ENCODE results near the gene TPCN1.

Gene TPCN1

GRCh38 chr12:113242560-113242959, 21.3 kb downstream of the TPCN1 start:
- DNase-seq = no peak

GRCh38 chr12:113244047-113244460, 22.8 kb downstream of the TPCN1 start:
- no peak for DNase-seq

GRCh38 chr12:113244478-113244958, 23.3 kb downstream of the TPCN1 start:
- no peak for DNase-seq

- no peak for DNase-seq
Observed at GRCh38 chr12:113245695-113246477, 24.6 kb downstream of the TPCN1 start.

GRCh38 chr12:113246478-113247122, 25.3 kb downstream of the TPCN1 start:
- DNase-seq = no peak

- no peak for DNase-seq
Observed at GRCh38 chr12:113247123-113248050, 26.1 kb downstream of the TPCN1 start.

- no peak for DNase-seq
Observed at GRCh38 chr12:113248051-113248825, 27.0 kb downstream of the TPCN1 start.

GRCh38 chr12:113248842-113249435, 27.7 kb downstream of the TPCN1 start:
- DNase-seq = no peak

GRCh38 chr12:113249546-113249945, 28.3 kb downstream of the TPCN1 start:
- no peak for DNase-seq

- DNase-seq = no peak
Observed at GRCh38 chr12:113250045-113250444, 28.8 kb downstream of the TPCN1 start.

GRCh38 chr12:113251404-113252070, 30.3 kb downstream of the TPCN1 start:
- DNase-seq = no peak

GRCh38 chr12:113252494-113252893, 31.2 kb downstream of the TPCN1 start:
- DNase-seq = no peak

GRCh38 chr12:113253532-113254285, 32.4 kb downstream of the TPCN1 start:
- DNase-seq = no peak

- no peak for DNase-seq
Observed at GRCh38 chr12:113254298-113254697, 33.0 kb downstream of the TPCN1 start.

- no peak for DNase-seq
Observed at GRCh38 chr12:113257564-113257963, 36.3 kb downstream of the TPCN1 start.

GRCh38 chr12:113260127-113260526, 38.9 kb downstream of the TPCN1 start:
- DNase-seq = no peak

GRCh38 chr12:113260636-113261300, 39.5 kb downstream of the TPCN1 start:
- no peak for DNase-seq

- no peak for DNase-seq
Observed at GRCh38 chr12:113261847-113262470, 40.7 kb downstream of the TPCN1 start.

GRCh38 chr12:113262710-113263109, 41.4 kb downstream of the TPCN1 start:
- no peak for DNase-seq

All from KG1 (cell line).